ENCODE results near the gene GABPA.

GABPA gene

DNA sequence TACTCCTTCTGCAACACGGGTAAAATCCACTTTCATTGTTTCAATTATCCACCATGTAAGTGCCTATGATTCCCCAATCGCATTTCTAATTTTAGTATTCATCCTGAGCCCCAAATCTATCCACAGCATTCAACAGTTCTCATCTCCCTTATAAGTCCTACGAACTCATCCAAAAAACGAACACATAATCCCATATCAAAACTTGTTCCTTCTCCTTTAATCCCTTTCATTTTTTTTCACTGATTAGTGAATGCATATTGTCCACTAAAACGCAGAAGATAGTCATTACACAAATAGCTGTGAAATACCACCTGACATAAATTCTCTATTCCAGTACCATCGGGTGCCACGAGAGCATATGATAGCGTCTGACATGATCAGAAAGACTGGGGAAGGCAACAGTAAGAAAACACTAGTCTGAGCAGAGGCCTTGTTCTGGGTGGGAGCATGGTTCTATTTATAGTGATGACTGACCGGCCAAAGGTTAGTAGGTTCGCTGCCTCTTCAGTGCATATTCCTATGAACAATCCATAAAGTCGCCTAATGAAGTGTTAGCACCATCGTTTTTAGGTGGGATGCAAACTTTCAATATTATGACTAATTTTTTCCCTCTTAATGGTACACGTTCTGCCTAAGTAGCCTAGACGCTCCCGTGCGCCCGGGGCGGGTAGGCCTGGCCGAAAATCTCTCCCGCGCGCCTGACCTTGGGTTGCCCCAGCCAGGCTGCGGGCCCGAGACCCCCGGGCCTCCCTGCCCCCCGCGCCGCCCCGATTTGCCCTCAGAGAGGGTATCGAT, 716 bp upstream of the GABPA start:
- H2BK5ac ChIP-seq (ENCODE audit: low read length): no peak overlapping the region
- peak overlapping the region; percentile 89 for H3K18ac ChIP-seq (ENCODE audit: low read length)
- H3K4me2 ChIP-seq (ENCODE audit: insufficient read depth, low read length, poor library complexity, severe bottlenecking): peak overlapping the region; percentile 60
- no peak for DNase-seq (ENCODE audit: low spot score)
- no peak overlapping the region for H4K8ac ChIP-seq (ENCODE audit: low read depth, low read length)
- peak overlapping the region; percentile 73 for H2BK15ac ChIP-seq (ENCODE audit: low read length)
- H3K27ac ChIP-seq (replicated peaks; ENCODE audit: low read length): peak overlapping the region; percentile 96
- WGBS, 2 donors (ENCODE audit: extremely low coverage in 2 of 2, insufficient read length in 2 of 2, insufficient replicate concordance in 1 of 2): 100% methylated on average over 2 of the region's 30 CpGs
- peak overlapping the region; percentile 65 for H2AK5ac ChIP-seq (ENCODE audit: low read depth, low read length)
- no peak overlapping the region for H2BK12ac ChIP-seq (ENCODE audit: low read length)
- no peak overlapping the region for H3K4ac ChIP-seq (ENCODE audit: low read length)
- H3K23ac ChIP-seq (ENCODE audit: low read depth, low read length, poor library complexity): no peak overlapping the region
- no peak overlapping the region for H2BK120ac ChIP-seq (ENCODE audit: low read depth, low read length)
- H3K14ac ChIP-seq (ENCODE audit: low read length): peak overlapping the region; percentile 67
- no peak overlapping the region for H4K91ac ChIP-seq (ENCODE audit: low read depth, low read length, poor library complexity)
- peak overlapping the region; percentile 76 to 84 for H3K4me3 ChIP-seq (ENCODE audit: low read length in 2 of 2)
- peak overlapping the region; percentile 89 for H2AFZ ChIP-seq (ENCODE audit: low read length)
- H3K4me1 ChIP-seq (ENCODE audit: control insufficient read depth in 2 of 2, insufficient read depth in 1 of 2, low read depth in 1 of 2, low read length in 2 of 2): peaks cover 1 to 4% of the 10 kb centered on the region in 2 donors
- H3K9me3 ChIP-seq (replicated peaks in 1 of 2; ENCODE audit: control insufficient read depth in 2 of 2, insufficient read depth in 1 of 2, low read depth in 1 of 2, low read length in 2 of 2): no peaks in the 10 kb centered on the region
- H3K27me3 ChIP-seq (ENCODE audit: control insufficient read depth in 3 of 3, insufficient read depth in 3 of 3, low read depth in 1 of 3, low read length in 3 of 3): no peaks in the 10 kb centered on the region
- peaks cover 4% of the 10 kb centered on the region for H3K79me1 ChIP-seq (ENCODE audit: low read depth, low read length)
- H3K9ac ChIP-seq (ENCODE audit: low read depth, low read length, poor library complexity): peak overlapping the region; percentile 95
- H3K36me3 ChIP-seq (replicated peaks in 1 of 2; ENCODE audit: control insufficient read depth in 2 of 2, insufficient read depth in 2 of 2, low read length in 2 of 2): peaks cover 0 to 31% of the 10 kb centered on the region in 2 donors

DNA sequence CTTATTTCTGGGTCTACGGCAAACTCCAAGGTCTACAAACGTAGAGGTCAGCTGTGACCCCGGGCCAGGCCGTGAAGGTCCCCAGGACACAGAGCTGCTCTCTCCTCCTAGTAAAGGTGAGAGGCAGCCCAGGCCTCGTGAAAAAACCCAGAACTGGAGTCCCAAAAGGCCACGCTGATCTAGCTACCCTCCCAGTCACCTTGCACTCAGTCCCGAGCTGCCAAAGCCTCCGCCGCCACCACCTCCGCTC, 193 bp upstream of the GABPA start:
- Histone ChIP-seq H3K4me3 (ENCODE audit: low read length in 2 of 2) (peak overlapping the region; percentile 76 to 84), H3K9me3 (replicated peaks in 1 of 2; ENCODE audit: control insufficient read depth in 2 of 2, insufficient read depth in 1 of 2, low read depth in 1 of 2, low read length in 2 of 2) (no peaks in the 10 kb centered on the region), H3K23ac (ENCODE audit: low read depth, low read length, poor library complexity) (peak overlapping the region; percentile 6), H3K14ac (ENCODE audit: low read length) (peak overlapping the region; percentile 67), H4K8ac (ENCODE audit: low read depth, low read length) (no peak overlapping the region), H3K79me1 (ENCODE audit: low read depth, low read length) (peaks cover 4% of the 10 kb centered on the region), H3K4me2 (ENCODE audit: insufficient read depth, low read length, poor library complexity, severe bottlenecking) (peak overlapping the region; percentile 60), H3K9ac (ENCODE audit: low read depth, low read length, poor library complexity) (peak overlapping the region; percentile 95), H3K4ac (ENCODE audit: low read length) (no peak overlapping the region), H2BK120ac (ENCODE audit: low read depth, low read length) (no peak overlapping the region), H4K91ac (ENCODE audit: low read depth, low read length, poor library complexity) (no peak overlapping the region), H2BK15ac (ENCODE audit: low read length) (peak overlapping the region; percentile 73), H3K4me1 (ENCODE audit: control insufficient read depth in 2 of 2, insufficient read depth in 1 of 2, low read depth in 1 of 2, low read length in 2 of 2) (peaks cover 1 to 4% of the 10 kb centered on the region in 2 donors), H2AFZ (ENCODE audit: low read length) (peak overlapping the region; percentile 89), H3K27me3 (ENCODE audit: control insufficient read depth in 3 of 3, insufficient read depth in 3 of 3, low read depth in 1 of 3, low read length in 3 of 3) (no peaks in the 10 kb centered on the region), H3K18ac (ENCODE audit: low read length) (peak overlapping the region; percentile 89), H3K36me3 (replicated peaks in 1 of 2; ENCODE audit: control insufficient read depth in 2 of 2, insufficient read depth in 2 of 2, low read length in 2 of 2) (peaks cover 0 to 28% of the 10 kb centered on the region in 2 donors), H2BK12ac (ENCODE audit: low read length) (no peak overlapping the region), H2AK5ac (ENCODE audit: low read depth, low read length) (peak overlapping the region; percentile 65), H3K27ac (replicated peaks; ENCODE audit: low read length) (peak overlapping the region; percentile 96), H2BK5ac (ENCODE audit: low read length) (no peak overlapping the region)
- WGBS, 2 donors (ENCODE audit: extremely low coverage in 2 of 2, insufficient read length in 2 of 2, insufficient replicate concordance in 1 of 2): no CpG with 5 or more reads among the region's 10 CpGs
- DNase-seq (ENCODE audit: low spot score): no peak

DNA sequence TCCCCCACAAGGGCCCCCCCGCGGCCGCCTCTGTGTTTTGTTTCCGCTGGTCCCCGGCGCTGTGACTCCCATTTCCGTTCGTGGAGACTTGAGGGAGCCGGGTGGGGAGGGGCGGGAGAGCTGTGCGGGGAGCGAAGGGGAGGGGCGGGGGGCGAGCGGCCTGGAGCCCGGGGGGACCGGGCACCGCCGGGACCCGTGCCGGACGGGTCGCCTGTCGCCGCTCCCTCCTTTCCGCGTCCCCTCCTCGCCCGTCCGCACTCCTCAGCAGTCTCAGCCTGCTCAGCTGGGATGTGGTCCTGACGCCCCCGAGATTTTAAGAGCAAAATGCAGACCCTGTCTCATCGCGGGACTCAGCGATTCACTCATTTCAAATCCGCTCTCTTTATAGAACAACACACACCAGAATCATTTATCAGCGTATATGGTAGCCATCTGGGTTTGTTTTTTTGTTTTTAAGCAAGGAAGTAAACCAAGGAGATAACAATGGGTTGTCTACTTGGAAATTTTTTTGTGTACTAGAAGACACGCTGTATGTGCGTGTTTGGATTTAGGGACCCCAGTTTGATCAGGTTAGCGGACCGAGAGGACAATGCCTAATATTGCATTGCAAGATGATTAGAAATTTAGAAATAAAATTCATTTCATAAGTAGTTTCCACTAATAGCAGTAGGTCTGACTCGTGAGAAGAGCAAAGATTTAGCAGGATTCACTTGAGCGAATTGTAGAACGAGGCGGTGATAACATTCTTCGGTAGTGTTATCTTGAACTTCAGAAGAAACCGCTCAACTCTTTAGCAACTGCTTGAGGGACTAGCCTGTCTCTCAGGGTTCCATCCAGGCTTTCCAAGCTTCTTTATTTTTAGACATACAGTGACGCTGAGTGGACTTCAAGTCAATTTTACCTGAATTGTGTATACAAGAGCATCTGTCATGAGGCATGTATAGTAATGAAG, 1.1 kb downstream of the GABPA start:
- peaks cover 4% of the 10 kb centered on the region for H3K79me1 ChIP-seq (ENCODE audit: low read depth, low read length)
- peak overlapping the region; percentile 76 to 87 for H3K4me3 ChIP-seq (ENCODE audit: low read length in 2 of 2)
- H3K23ac ChIP-seq (ENCODE audit: low read depth, low read length, poor library complexity): peak overlapping the region; percentile 43
- H3K4me2 ChIP-seq (ENCODE audit: insufficient read depth, low read length, poor library complexity, severe bottlenecking): peak overlapping the region; percentile 58
- no peak overlapping the region for H2BK12ac ChIP-seq (ENCODE audit: low read length)
- peaks cover 0 to 22% of the 10 kb centered on the region in 2 donors for H3K36me3 ChIP-seq (replicated peaks in 1 of 2; ENCODE audit: control insufficient read depth in 2 of 2, insufficient read depth in 2 of 2, low read length in 2 of 2)
- peak overlapping the region; percentile 96 for H3K27ac ChIP-seq (replicated peaks; ENCODE audit: low read length)
- H3K14ac ChIP-seq (ENCODE audit: low read length): peak overlapping the region; percentile 89
- no peak overlapping the region for H3K4ac ChIP-seq (ENCODE audit: low read length)
- peak overlapping the region; percentile 92 for H3K9ac ChIP-seq (ENCODE audit: low read depth, low read length, poor library complexity)
- DNase-seq (ENCODE audit: low spot score): no peak
- H3K4me1 ChIP-seq (ENCODE audit: control insufficient read depth in 2 of 2, insufficient read depth in 1 of 2, low read depth in 1 of 2, low read length in 2 of 2): peaks cover 1 to 4% of the 10 kb centered on the region in 2 donors
- no peak overlapping the region for H4K91ac ChIP-seq (ENCODE audit: low read depth, low read length, poor library complexity)
- peak overlapping the region; percentile 92 for H3K18ac ChIP-seq (ENCODE audit: low read length)
- H2AFZ ChIP-seq (ENCODE audit: low read length): peak overlapping the region; percentile 89
- no peak overlapping the region for H2BK120ac ChIP-seq (ENCODE audit: low read depth, low read length)
- peak overlapping the region; percentile 24 for H4K8ac ChIP-seq (ENCODE audit: low read depth, low read length)
- WGBS, 2 donors (ENCODE audit: extremely low coverage in 2 of 2, insufficient read length in 2 of 2, insufficient replicate concordance in 1 of 2): no CpG with 5 or more reads among the region's 48 CpGs
- H3K27me3 ChIP-seq (ENCODE audit: control insufficient read depth in 3 of 3, insufficient read depth in 3 of 3, low read depth in 1 of 3, low read length in 3 of 3): no peaks in the 10 kb centered on the region
- peak overlapping the region; percentile 97 for H2BK5ac ChIP-seq (ENCODE audit: low read length)
- H3K9me3 ChIP-seq (replicated peaks in 1 of 2; ENCODE audit: control insufficient read depth in 2 of 2, insufficient read depth in 1 of 2, low read depth in 1 of 2, low read length in 2 of 2): no peaks in the 10 kb centered on the region
- H2AK5ac ChIP-seq (ENCODE audit: low read depth, low read length): no peak overlapping the region
- H2BK15ac ChIP-seq (ENCODE audit: low read length): no peak overlapping the region

- no peak overlapping the region for H3K4me3 ChIP-seq (ENCODE audit: low read length in 2 of 2)
- H3K9ac ChIP-seq (ENCODE audit: low read depth, low read length, poor library complexity): no peak overlapping the region
- DNase-seq (ENCODE audit: low spot score): no peak
- H2BK5ac ChIP-seq (ENCODE audit: low read length): no peak overlapping the region
- peaks cover 1 to 4% of the 10 kb centered on the region in 2 donors for H3K4me1 ChIP-seq (ENCODE audit: control insufficient read depth in 2 of 2, insufficient read depth in 1 of 2, low read depth in 1 of 2, low read length in 2 of 2)
- no peak overlapping the region for H4K8ac ChIP-seq (ENCODE audit: low read depth, low read length)
- no peak overlapping the region for H2AK5ac ChIP-seq (ENCODE audit: low read depth, low read length)
- no peak overlapping the region for H4K91ac ChIP-seq (ENCODE audit: low read depth, low read length, poor library complexity)
- H3K14ac ChIP-seq (ENCODE audit: low read length): no peak overlapping the region
- no CpG with 5 or more reads among the region's 1 CpG for WGBS, 2 donors (ENCODE audit: extremely low coverage in 2 of 2, insufficient read length in 2 of 2, insufficient replicate concordance in 1 of 2)
- no peaks in the 10 kb centered on the region for H3K27me3 ChIP-seq (ENCODE audit: control insufficient read depth in 3 of 3, insufficient read depth in 3 of 3, low read depth in 1 of 3, low read length in 3 of 3)
- H3K9me3 ChIP-seq (replicated peaks in 1 of 2; ENCODE audit: control insufficient read depth in 2 of 2, insufficient read depth in 1 of 2, low read depth in 1 of 2, low read length in 2 of 2): no peaks in the 10 kb centered on the region
- H3K23ac ChIP-seq (ENCODE audit: low read depth, low read length, poor library complexity): no peak overlapping the region
- peaks cover 0 to 14% of the 10 kb centered on the region in 2 donors for H3K36me3 ChIP-seq (replicated peaks in 1 of 2; ENCODE audit: control insufficient read depth in 2 of 2, insufficient read depth in 2 of 2, low read length in 2 of 2)
- no peak overlapping the region for H3K27ac ChIP-seq (replicated peaks; ENCODE audit: low read length)
- H3K4me2 ChIP-seq (ENCODE audit: insufficient read depth, low read length, poor library complexity, severe bottlenecking): no peak overlapping the region
- no peak overlapping the region for H2BK12ac ChIP-seq (ENCODE audit: low read length)
- H2AFZ ChIP-seq (ENCODE audit: low read length): no peak overlapping the region
- H3K18ac ChIP-seq (ENCODE audit: low read length): no peak overlapping the region
- H3K79me1 ChIP-seq (ENCODE audit: low read depth, low read length): peaks cover 2% of the 10 kb centered on the region
- H3K4ac ChIP-seq (ENCODE audit: low read length): no peak overlapping the region
- no peak overlapping the region for H2BK15ac ChIP-seq (ENCODE audit: low read length)
- H2BK120ac ChIP-seq (ENCODE audit: low read depth, low read length): no peak overlapping the region
These were observed 2.6 kb downstream of the GABPA start for GRCh38 chr21:25737421-25737820.

Measured in neuronal stem cell (in vitro differentiated cells).